NCI-H524 (cell line): ENCODE data around the gene F11R.
"Not testable (repeated sequence)": the region's sequence is repeated elsewhere in the genome, so short reads cannot be mapped to it uniquely, and the experiment has no call there.

ENCODE experiments used
- DNase-seq, 2 experiments: peaks; one replicate each; lab custom pipeline; 2025; lab: John Stamatoyannopoulos, UW

F11R gene

GRCh38 chr1:161044535-161044907, 23.6 kb upstream of the F11R start:
- no peak for DNase-seq

- no peak for DNase-seq
Observed at GRCh38 chr1:161039546-161039945, 18.6 kb upstream of the F11R start.

- no peak for DNase-seq
Observed at GRCh38 chr1:161039154-161039545, 18.2 kb upstream of the F11R start.

- DNase-seq: peak in 1 of 2 experiments; percentile 37
Observed at GRCh38 chr1:161038523-161039153, 17.7 kb upstream of the F11R start, which contains the start of gene TSTD1. Gene TSTD1, minus strand, starts transcription at chr1:161038964. Its CDS starts 75 bp downstream, at chr1:161038889.

GRCh38 chr1:161037661-161038522, 16.9 kb upstream of the F11R start:
- no peak for DNase-seq

GRCh38 chr1:161033751-161034150, 12.8 kb upstream of the F11R start:
- DNase-seq: no peak

- no peak for DNase-seq
Observed at GRCh38 chr1:161032409-161032808, 11.5 kb upstream of the F11R start.

- no peak for DNase-seq
Observed at GRCh38 chr1:161031874-161032273, 10.9 kb upstream of the F11R start.

GRCh38 chr1:161029466-161029865, 8.5 kb upstream of the F11R start:
- not testable (repeated sequence) for DNase-seq

- DNase-seq: not testable (repeated sequence)
Observed at GRCh38 chr1:161026954-161027353, 6.0 kb upstream of the F11R start.

GRCh38 chr1:161022432-161022831, 1.5 kb upstream of the F11R start:
- DNase-seq: not testable (repeated sequence)

GRCh38 chr1:161021970-161022353, 1.0 kb upstream of the F11R start:
- no peak for DNase-seq

- no peak for DNase-seq
Observed at GRCh38 chr1:161021165-161021969, 415 bp upstream of the F11R start.

GRCh38 chr1:161019751-161020495, 1.0 kb downstream of the F11R start:
- DNase-seq: no peak

- DNase-seq: not testable (repeated sequence)
Observed at GRCh38 chr1:161019111-161019660, 1.8 kb downstream of the F11R start.

- no peak for DNase-seq
Observed at GRCh38 chr1:161018631-161018930, 2.4 kb downstream of the F11R start.

GRCh38 chr1:161017756-161018630, 3.0 kb downstream of the F11R start:
- peak in 1 of 2 experiments; percentile 10 for DNase-seq

- not testable (repeated sequence) for DNase-seq
Observed at GRCh38 chr1:161017181-161017580, 3.8 kb downstream of the F11R start.

- DNase-seq: not testable (repeated sequence)
Observed at GRCh38 chr1:161016683-161017082, 4.3 kb downstream of the F11R start.

- DNase-seq: no peak
Observed at GRCh38 chr1:161013488-161014230, 7.3 kb downstream of the F11R start.
